OCI-LY1 (cell line): Measurements from ENCODE around the gene SMYD2.

Experiments used
- H2AFZ ChIP-seq: fragments of 200-600 bp; sonication (generic), shearing (Covaris generic); 2 replicates; pipeline ENCODE4 v1.6.0; 2014; ENCODE audit warnings: antibody characterized with exemption, mild to moderate bottlenecking, low read length
- H3F3A ChIP-seq: fragments of 200-600 bp; sonication (generic), shearing (Covaris generic); 2 replicates; pipeline ENCODE4 v1.6.0; 2014; ENCODE audit warnings: mild to moderate bottlenecking, antibody characterized with exemption, low read length, moderate library complexity; ENCODE audit not compliant: insufficient read depth
- H3K27ac ChIP-seq: fragments of 200-600 bp; sonication (generic); 2 replicates; pipeline ENCODE4 v1.5.1; 2014; ENCODE audit warnings: low read length, mixed run types, mild to moderate bottlenecking, low read depth; ENCODE audit not compliant: poor library complexity, severe bottlenecking
- H3K27me3 ChIP-seq: fragments of 200-600 bp; sonication (generic); 2 replicates; pipeline ENCODE4 v1.6.0; 2014; ENCODE audit warnings: antibody characterized with exemption, mild to moderate bottlenecking, low read length, moderate library complexity; ENCODE audit not compliant: insufficient read depth
- H3K36me3 ChIP-seq: fragments of 200-600 bp; sonication (generic); 2 replicates; pipeline ENCODE4 v1.6.1; 2014; ENCODE audit warnings: mild to moderate bottlenecking, antibody characterized with exemption, low read length, moderate library complexity, mixed read lengths; ENCODE audit not compliant: insufficient read depth
- H3K4me1 ChIP-seq: fragments of 200-600 bp; sonication (generic); 2 replicates; pipeline ENCODE4 v1.5.1; 2014; ENCODE audit warnings: mild to moderate bottlenecking, low read length, moderate library complexity; ENCODE audit not compliant: insufficient read depth, severe bottlenecking
- H3K4me2 ChIP-seq: fragments of 200-600 bp; sonication (generic), shearing (Covaris generic); 2 replicates; pipeline ENCODE4 v1.6.1; 2014; ENCODE audit warnings: low read length
- H3K4me3 ChIP-seq: fragments of 200-600 bp; sonication (generic); 2 replicates; pipeline ENCODE4 v1.5.1; 2014; ENCODE audit warnings: low read length, low read depth, mild to moderate bottlenecking, mixed read lengths; ENCODE audit not compliant: poor library complexity, severe bottlenecking
- H3K79me2 ChIP-seq: fragments of 200-600 bp; shearing (Covaris generic); 2 replicates; pipeline ENCODE4 v1.6.1; 2016; ENCODE audit warnings: mixed run types, low read length, mixed read lengths; ENCODE audit not compliant: insufficient read depth
- H3K9ac ChIP-seq: fragments of 200-600 bp; sonication (generic), shearing (Covaris generic); 2 replicates; pipeline ENCODE4 v1.6.1; 2014; ENCODE audit warnings: mild to moderate bottlenecking, low read length, mixed read lengths
- H3K9me2 ChIP-seq: fragments of 200-600 bp; sonication (generic), shearing (Covaris generic); 2 replicates; pipeline ENCODE4 v1.6.1; 2014; ENCODE audit warnings: low read depth, mild to moderate bottlenecking, low read length, mixed read lengths
- H3K9me3 ChIP-seq: fragments of 200-600 bp; shearing (Covaris generic); 2 replicates; pipeline ENCODE4 v1.6.1; 2014; ENCODE audit warnings: low read length, mixed read lengths
- H4K20me1 ChIP-seq: fragments of 200-600 bp; sonication (generic), shearing (Covaris generic); 2 replicates; pipeline ENCODE4 v1.6.0; 2016; ENCODE audit warnings: mild to moderate bottlenecking, low read length; ENCODE audit not compliant: insufficient read depth
- EZH2 ChIP-seq: fragments of 200-600 bp; sonication (generic), shearing (Covaris generic); IDR thresholded peaks from 2 replicates; pipeline ENCODE4 v1.8.0; 2017; ENCODE audit warnings: borderline replicate concordance, mixed run types, mild to moderate bottlenecking, antibody characterized with exemption, low read length, moderate library complexity, mixed read lengths
- TF ChIP-seq, protein P1 (sequence below): fragments of 200-600 bp; sonication (generic), shearing (Covaris generic); IDR thresholded peaks from 2 replicates; pipeline ENCODE4 v1.5.1; 2017; ENCODE audit warnings: mild to moderate bottlenecking, antibody characterized with exemption, low read length, moderate library complexity, mixed read lengths

The SMYD2 gene

DNA sequence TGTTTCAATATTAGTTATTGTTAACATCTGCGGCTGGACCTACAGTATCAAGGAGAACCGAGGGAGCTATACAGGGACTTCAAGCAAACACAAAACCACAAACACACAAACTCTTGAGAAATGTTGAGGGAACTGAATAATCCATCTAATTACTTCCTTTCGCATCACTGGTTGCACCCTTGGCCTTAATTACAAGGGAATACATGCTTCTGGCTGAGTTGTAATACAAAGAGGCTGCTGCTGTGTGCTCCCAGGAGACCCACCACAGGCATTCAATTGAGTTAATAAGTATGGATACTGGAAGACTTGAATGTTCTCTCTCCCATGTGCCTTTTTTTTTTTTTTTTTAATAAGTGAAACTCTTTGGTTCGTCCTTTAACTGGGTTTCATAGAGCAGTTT is 16.8 kb upstream of the SMYD2 start:
- no peak for TF ChIP-seq EZH2
- H3K9me3 ChIP-seq = no peaks in the 10 kb centered on the region

DNA sequence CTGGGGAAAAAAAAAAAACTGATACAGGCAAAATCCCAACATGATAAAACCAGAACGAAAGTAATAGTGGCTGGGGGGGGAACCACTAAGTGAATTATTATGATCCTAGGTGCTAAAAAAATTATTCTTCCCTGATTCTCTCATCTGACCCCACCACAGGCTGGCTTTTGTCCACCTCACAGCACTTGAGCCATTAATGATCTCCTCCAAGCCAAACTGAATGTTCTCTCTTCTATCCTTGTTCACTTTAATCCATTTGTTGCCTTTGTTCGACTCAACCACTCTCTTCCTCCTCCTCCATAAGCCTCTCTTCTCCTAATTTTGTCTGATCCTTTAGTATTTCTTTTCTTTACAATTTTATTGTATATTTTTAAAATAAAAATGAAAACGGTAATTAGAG is 16.0 kb upstream of the SMYD2 start:
- TF ChIP-seq EZH2 = no peak
- TF ChIP-seq, protein P1, sequence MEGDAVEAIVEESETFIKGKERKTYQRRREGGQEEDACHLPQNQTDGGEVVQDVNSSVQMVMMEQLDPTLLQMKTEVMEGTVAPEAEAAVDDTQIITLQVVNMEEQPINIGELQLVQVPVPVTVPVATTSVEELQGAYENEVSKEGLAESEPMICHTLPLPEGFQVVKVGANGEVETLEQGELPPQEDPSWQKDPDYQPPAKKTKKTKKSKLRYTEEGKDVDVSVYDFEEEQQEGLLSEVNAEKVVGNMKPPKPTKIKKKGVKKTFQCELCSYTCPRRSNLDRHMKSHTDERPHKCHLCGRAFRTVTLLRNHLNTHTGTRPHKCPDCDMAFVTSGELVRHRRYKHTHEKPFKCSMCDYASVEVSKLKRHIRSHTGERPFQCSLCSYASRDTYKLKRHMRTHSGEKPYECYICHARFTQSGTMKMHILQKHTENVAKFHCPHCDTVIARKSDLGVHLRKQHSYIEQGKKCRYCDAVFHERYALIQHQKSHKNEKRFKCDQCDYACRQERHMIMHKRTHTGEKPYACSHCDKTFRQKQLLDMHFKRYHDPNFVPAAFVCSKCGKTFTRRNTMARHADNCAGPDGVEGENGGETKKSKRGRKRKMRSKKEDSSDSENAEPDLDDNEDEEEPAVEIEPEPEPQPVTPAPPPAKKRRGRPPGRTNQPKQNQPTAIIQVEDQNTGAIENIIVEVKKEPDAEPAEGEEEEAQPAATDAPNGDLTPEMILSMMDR = no peak
- H3K4me1 ChIP-seq = no peaks in the 10 kb centered on the region
- no peaks in the 10 kb centered on the region for H3K79me2 ChIP-seq
- H3K4me3 ChIP-seq = no peak overlapping the region
- H3K9me2 ChIP-seq = no peaks in the 10 kb centered on the region
- no peak overlapping the region for H3K9ac ChIP-seq
- H4K20me1 ChIP-seq = no peaks in the 10 kb centered on the region
- no peaks in the 10 kb centered on the region for H3K36me3 ChIP-seq
- peaks cover 6% of the 10 kb centered on the region; the same call in 1 of the 2 replicates for H3K27me3 ChIP-seq
- no peak overlapping the region for H3K27ac ChIP-seq
- H3K4me2 ChIP-seq = no peak overlapping the region
- H3K9me3 ChIP-seq = no peaks in the 10 kb centered on the region
- H2AFZ ChIP-seq = no peak overlapping the region
- H3F3A ChIP-seq = no peaks in the 10 kb centered on the region

More for the DNA sequence above, 16.8 kb upstream of the SMYD2 start:
- Histone ChIP-seq H3K4me2 (no peak overlapping the region), H3K4me1 (no peaks in the 10 kb centered on the region), H3K27ac (no peak overlapping the region), H3K9ac (no peak overlapping the region), H3K79me2 (no peaks in the 10 kb centered on the region), H2AFZ (no peak overlapping the region), H3K27me3 (peaks cover 6% of the 10 kb centered on the region; the same call in 1 of the 2 replicates), H3K9me2 (no peaks in the 10 kb centered on the region), H3K4me3 (no peak overlapping the region), H4K20me1 (no peaks in the 10 kb centered on the region), H3F3A (no peaks in the 10 kb centered on the region), H3K36me3 (no peaks in the 10 kb centered on the region)

DNA sequence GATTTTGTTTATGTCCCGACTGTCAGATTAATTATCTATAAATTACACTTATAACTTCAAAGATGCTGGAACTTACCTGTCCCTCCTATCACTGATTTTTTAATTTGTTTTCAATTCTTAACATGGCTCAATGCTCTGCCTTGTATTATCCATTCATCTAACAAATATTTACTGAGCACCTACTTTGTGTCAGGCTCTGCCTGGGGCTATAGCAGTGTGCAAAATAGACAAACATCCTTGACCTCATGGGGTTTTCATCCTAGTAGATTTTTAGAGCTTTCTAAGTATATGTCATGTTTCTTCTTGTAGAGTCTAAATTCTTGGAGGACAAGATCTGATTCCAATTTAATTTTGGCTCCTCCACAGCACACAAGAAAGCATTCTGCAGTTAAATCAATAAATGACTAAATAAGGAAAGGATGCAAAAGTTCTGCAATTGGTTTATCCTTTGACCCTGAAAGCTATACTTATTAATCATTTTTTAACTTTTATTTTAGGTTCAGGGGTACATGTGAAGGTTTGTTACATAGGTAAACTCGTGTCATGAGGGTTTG is 10.8 kb upstream of the SMYD2 start:
- Histone ChIP-seq H3K79me2 (no peaks in the 10 kb centered on the region), H3F3A (no peaks in the 10 kb centered on the region), H3K36me3 (no peaks in the 10 kb centered on the region), H3K27ac (no peak overlapping the region), H3K4me3 (no peak overlapping the region), H3K9ac (no peak overlapping the region), H3K9me3 (no peaks in the 10 kb centered on the region), H3K27me3 (no peaks in the 10 kb centered on the region), H3K9me2 (no peaks in the 10 kb centered on the region), H3K4me1 (no peaks in the 10 kb centered on the region), H4K20me1 (no peaks in the 10 kb centered on the region; the same call in 1 of the 2 replicates), H2AFZ (no peak overlapping the region), H3K4me2 (no peak overlapping the region)
- TF ChIP-seq, protein P1 = no peak
- TF ChIP-seq EZH2 = no peak

DNA sequence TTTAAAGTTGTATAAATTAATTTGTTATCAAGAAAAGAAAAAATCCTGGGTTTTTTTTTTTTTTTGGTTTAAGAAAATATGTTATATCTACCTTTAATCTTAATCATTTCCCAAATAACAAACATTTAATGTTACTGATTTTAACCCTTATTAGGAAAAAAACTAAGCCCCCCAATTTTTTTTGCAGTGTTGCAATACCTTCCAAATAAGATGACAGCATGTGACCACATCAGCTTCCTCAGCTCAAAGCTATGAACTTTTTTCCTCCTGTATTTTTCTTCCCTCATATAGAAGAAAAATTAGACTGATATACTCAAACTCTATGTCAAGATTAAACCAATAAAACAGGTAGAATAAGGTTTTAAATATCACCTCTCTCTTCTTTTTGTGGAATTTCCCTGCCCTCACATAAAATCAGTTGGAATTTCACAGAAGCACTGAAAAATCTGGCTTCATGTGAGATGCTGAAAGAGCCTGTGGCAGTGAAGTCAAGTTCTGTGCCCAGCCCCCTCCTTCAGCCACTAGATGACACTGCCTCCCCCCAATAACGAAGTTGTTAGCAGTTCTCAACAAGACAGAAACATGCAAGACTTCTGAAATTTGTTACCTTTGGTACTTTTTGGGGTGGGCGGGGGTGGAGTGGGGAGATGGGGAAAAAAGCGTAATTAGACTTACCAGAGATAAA is 9.6 kb upstream of the SMYD2 start:
- H3F3A ChIP-seq = no peaks in the 10 kb centered on the region
- H3K27me3 ChIP-seq = no peaks in the 10 kb centered on the region
- H3K9me3 ChIP-seq = no peaks in the 10 kb centered on the region
- no peaks in the 10 kb centered on the region for H3K9me2 ChIP-seq
- no peaks in the 10 kb centered on the region for H3K79me2 ChIP-seq
- no peak overlapping the region for H3K4me2 ChIP-seq
- no peaks in the 10 kb centered on the region for H3K4me1 ChIP-seq
- no peak overlapping the region for H2AFZ ChIP-seq
- H4K20me1 ChIP-seq = no peaks in the 10 kb centered on the region; the same call in 1 of the 2 replicates
- no peak overlapping the region for H3K9ac ChIP-seq
- no peak overlapping the region for H3K27ac ChIP-seq
- H3K4me3 ChIP-seq = no peak overlapping the region
- H3K36me3 ChIP-seq = no peaks in the 10 kb centered on the region
- TF ChIP-seq, protein P1 = peak; percentile 25
- no peak for TF ChIP-seq EZH2
